HepG2 (cell line): Measurements from ENCODE around the gene PLPP7.
A peak's percentile ranks its signal among the peaks of the same experiment; 100 is the strongest.

Experiments
- ATF4 ChIP-seq, 2 experiments: fragments of 450-650 bp in 1 of 2; sonication (generic) in 1 of 2; formaldehyde crosslinking; IDR thresholded peaks; 2 replicates each; pipeline versions ENCODE4 v1.5.0 to v1.8.0; 2020 to 2022; ENCODE audit warnings: mild to moderate bottlenecking in 1 of 2, missing genetic modification reagents in 1 of 2
- CTCF ChIP-seq: sonication (generic); formaldehyde crosslinking; IDR thresholded peaks from 2 replicates; pipeline ENCODE4 v1.5.0; 2020; ENCODE audit warnings: mild to moderate bottlenecking, missing genetic modification reagents, moderate library complexity
- HNRNPH1 ChIP-seq: fragments of 200-400 bp; formaldehyde crosslinking; optimal IDR thresholded peaks from 2 replicates; pipeline ENCODE3; 2017; ENCODE audit warnings: mild to moderate bottlenecking, low read depth, low read length
- MIER2 ChIP-seq: IDR thresholded peaks from 2 replicates; pipeline ENCODE4 v1.6.1; 2016; ENCODE audit warnings: missing biosample characterization, missing genetic modification reagents
- PLSCR1 ChIP-seq: sonication (generic); formaldehyde crosslinking; IDR thresholded peaks from 2 replicates; pipeline ENCODE4 v1.5.0; 2020; ENCODE audit warnings: missing genetic modification reagents, mild to moderate bottlenecking, borderline replicate concordance
- POLR2AphosphoS5 ChIP-seq: IDR thresholded peaks from 2 replicates; pipeline ENCODE4 v1.6.1; 2012; ENCODE audit warnings: low read depth, low read length
- TIGD3 ChIP-seq: sonication (generic); formaldehyde crosslinking; IDR thresholded peaks from 2 replicates; pipeline ENCODE4 v1.5.1; 2020; ENCODE audit warnings: mild to moderate bottlenecking, missing genetic modification reagents, borderline replicate concordance

GRCh38 chr9:131276094-131276888 lies 13.2 kb upstream of the PLPP7 start, which contains the start of gene FAM78A:
- no peak for TF ChIP-seq ATF4 (CRISPR knock-in tag; IDR thresholded peaks at IDR 0.05)
- TF ChIP-seq CTCF (CRISPR knock-in tag): peak; percentile 23; the same call in 1 of the 2 replicates
- TF ChIP-seq PLSCR1 (CRISPR knock-in tag): no peak
- TF ChIP-seq POLR2AphosphoS5: no peak
- TF ChIP-seq TIGD3 (CRISPR knock-in tag): no peak
- TF ChIP-seq HNRNPH1: no peak
- no peak for TF ChIP-seq MIER2 (CRISPR knock-in tag)
